IPS-NIHi11 (cell line): ENCODE results near the gene MS4A8.
"Not testable (repeated sequence)": the region's sequence is repeated elsewhere in the genome, so short reads cannot be mapped to it uniquely, and the experiment has no call there.

Source experiments
- DNase-seq: peaks from one replicate; pipeline ENCODE4 v3.0.0; 2012; ENCODE audit warnings: mixed read lengths, low spot score

Gene MS4A8, protein sequence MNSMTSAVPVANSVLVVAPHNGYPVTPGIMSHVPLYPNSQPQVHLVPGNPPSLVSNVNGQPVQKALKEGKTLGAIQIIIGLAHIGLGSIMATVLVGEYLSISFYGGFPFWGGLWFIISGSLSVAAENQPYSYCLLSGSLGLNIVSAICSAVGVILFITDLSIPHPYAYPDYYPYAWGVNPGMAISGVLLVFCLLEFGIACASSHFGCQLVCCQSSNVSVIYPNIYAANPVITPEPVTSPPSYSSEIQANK

DNA sequence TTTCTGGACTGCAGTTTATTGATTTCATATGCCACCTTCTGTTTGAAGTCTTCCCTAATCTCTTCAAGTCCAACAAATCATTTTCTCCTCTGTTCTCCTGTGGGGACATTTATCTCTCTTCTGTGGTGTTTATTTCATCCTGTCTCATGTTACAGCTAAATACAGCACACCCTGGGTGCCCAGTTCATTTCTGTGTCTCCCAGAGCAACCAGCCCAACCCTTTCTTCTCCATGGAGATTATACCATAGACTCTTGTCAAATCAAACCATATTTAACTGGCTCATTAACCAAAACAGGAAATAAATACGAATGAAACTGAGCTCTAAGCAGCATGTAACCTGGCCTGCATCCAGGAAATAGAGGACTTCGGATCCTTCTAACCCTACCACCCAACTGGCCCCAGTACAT is at the start of gene MS4A8:
Gene MS4A8 (plus strand): TSS at position 329 of the 408 bp plus-strand sequence. CDS start 1,249 bp downstream, outside the sequence.
- DNase-seq: no peak

DNA sequence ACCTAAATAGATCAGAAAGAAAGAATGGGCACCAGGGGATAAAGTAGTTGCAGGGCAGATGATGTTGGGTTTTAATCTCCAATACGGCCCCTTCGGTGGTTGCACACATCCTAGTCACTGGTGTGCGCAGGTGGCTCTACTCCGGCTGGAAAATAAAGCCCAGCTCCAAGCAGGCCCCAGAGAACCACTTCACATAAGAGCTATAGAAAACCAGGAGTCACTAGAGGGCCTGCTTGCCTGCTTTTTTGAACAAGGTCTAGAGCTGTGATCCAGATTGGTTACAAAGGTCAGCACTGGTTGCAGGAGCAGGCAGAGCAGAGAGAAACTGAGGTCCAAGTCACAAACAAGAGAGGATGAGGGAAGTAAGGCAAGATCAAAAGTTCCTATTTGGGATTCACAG is 41.5 kb upstream of the MS4A8 start:
- no peak for DNase-seq

DNA sequence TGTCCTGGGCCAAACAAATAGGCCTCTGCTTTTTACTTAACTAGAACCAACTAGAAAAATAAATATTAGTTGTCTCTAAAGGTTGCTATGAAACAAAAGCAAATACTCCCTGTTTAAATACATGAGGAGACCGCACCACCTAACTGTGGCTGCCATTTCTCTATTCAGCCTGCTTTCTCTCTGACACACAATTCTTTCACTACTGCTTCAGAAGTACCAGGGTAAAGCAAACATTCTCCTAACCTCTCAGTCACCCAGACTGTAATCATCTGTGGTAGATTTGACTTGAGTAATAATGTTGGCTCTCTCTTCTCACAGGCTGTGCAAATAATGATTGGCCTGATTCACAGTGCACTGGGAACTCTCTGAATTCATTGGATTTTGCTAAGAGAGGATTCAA is 41.0 kb upstream of the MS4A8 start:
- no peak for DNase-seq

DNA sequence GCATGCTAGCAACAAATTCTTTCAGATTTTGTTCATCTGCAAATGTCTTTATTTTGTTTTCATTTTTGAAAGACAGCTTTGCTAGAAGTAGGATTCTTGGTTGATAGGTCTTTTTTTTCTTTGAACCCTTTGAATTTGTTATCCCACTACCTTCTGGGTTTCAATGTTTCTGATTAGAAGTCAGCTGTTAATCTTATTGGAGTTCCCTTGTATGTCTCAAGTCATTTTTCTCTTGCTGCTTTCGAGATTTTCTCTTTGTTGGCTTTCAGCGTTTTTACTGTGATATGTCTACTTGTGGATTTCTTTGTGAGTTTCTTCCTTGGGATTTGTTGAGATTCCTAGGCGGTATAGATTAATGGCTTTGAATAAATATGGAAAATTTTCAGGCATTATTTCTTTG is 27.2 kb upstream of the MS4A8 start:
- no peak for DNase-seq

DNA sequence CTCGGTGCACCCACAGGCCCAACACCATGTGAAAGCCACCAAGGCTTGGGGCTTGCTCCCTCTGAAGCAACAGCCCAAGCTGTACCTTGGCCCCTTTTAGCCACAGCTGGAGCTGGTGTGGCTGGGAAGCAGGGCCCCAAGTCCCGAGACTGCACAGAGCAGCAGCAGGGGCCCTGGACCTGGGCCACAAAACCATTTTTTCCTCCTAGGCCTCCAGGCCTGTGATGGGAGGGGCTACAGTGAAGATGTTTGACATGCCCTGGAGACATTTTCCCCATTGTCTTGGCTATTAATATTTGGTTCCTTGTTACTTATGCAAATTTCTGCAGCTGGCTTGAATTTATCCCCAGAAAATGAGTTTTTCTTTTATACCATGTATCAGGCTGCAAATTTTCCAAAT is 21.2 kb upstream of the MS4A8 start:
- not testable (repeated sequence) for DNase-seq

DNA sequence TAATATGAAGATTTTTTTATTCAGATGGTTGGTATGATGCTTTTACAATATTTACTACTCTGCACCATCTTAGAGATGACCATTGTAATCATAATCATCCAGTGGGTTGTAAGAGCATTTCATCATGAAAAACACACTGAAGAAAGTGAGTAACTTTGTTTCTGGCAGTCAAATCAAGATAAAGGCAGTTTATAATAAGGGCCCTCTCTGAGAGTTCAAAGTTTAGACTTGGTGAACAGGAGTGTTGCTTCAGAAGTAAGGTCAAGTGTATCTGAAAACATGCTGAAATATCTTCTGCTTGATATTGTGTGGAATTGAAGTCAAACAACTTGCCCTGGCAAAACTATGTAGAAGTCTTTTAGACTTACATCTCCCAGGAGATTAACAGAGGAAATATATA is 19.5 kb upstream of the MS4A8 start:
- no peak for DNase-seq

DNA sequence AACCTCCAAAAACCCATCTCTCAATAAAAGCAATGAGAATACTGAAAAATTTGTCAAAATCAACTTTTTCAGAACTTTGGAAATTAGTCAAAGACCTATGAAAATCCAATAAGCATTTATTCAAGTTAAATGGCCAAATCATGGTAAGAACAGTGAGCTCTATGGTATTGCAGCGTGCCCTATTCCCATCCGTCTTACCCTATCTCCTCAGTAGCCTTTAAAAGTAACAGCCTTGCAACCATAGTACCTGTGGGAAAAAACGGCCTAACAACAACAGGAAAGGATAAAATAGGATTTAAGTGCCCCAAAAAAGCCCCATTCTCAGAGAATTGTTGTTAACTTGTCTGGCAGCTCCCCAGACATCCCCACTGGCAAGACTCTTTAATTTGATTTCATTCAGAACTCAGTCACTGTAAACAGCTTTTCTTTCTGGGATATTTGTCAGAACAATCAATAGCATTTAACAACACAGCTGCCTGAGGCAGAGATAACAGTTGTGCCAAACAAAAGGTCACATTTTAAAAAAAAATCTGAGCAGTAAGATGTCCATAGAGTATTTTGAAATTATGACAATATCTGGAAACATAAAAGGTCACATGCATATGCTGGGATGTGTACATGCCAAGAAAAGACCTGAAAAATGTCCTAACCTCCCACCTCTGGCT is 18.8 kb upstream of the MS4A8 start:
- DNase-seq: no peak

DNA sequence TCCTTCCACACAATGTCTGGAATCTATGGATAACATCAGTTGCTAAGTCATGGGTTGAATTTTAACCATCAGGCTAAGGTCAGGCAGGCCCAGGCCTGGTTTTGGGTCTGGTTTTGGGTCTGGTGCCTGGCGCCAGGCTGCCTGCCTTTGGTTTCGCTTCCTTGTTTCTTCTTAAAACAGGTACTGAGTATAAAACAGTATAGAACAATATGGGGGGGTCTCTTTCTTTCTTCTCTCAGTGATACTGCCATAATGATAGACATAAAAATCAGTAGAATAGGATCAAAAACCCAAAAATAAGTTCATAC is 14.9 kb upstream of the MS4A8 start:
- DNase-seq: not testable (repeated sequence)

DNA sequence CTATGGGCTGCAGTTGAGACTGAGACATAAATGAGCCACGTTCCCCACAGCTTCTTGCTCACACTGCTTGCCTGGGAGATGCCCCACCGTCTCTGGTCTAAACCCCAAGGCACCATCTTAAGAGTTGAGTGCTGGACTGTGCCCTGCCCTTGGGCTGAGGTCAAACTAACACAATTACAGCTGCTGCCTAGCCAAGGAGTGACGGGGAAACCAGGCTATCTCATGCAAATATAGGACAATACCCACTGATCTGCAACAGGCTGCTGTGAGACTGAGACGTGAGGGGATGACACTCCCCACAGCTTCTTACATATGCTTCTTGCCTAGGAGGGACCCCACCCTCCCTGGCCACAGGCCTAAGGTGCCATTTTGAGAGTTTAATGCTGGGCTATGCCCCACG is 7.8 kb upstream of the MS4A8 start:
- DNase-seq: no peak

DNA sequence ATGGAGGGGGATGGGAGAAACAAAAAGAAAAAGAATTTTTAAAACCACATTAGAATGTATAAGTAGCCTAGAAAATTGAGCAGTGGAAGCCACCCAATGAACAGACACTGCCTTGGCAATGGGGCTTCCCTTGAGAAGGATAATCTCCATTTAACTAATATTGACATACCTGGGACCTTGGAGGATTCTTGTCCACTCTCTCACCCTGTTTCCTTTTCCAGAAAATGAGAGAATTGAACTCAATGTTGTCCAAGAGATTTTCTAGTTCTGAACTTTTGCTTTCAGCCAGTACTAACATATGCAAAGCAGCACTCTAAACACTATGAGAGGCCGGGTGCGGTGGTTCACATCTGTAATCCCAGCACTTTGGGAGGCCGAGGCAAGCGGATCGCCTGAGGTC is 524 bp downstream of the MS4A8 start:
- no peak for DNase-seq

DNA sequence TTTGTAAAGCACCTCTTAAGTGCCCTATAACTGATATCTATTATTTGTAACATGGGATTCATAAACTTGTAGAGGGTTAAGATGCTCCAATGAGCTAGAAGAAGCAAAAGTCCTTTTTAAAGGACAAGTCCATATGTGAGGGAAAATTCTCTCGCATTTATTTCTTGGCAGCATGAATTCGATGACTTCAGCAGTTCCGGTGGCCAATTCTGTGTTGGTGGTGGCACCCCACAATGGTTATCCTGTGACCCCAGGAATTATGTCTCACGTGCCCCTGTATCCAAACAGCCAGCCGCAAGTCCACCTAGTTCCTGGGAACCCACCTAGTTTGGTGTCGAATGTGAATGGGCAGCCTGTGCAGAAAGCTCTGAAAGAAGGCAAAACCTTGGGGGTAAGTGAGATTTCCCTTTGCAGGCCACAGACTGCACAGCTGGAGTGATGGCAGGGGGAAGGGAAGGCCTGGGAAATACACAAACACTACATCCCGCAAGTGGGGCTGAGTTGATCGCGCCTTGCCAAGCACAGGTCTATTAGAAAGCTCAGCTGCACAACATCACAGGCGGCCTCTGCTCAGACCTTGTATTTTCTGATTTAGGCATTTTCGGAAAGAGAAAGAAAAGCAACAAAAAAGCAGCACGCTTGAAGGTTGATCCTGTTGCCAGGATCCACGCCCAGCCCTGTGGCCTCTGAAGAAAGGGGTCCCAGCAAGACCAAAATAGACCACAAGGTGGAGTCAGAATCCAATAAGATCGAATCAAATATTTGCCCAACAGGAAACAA is 1.5 kb downstream of the MS4A8 start:
- DNase-seq: peak; percentile 66

DNA sequence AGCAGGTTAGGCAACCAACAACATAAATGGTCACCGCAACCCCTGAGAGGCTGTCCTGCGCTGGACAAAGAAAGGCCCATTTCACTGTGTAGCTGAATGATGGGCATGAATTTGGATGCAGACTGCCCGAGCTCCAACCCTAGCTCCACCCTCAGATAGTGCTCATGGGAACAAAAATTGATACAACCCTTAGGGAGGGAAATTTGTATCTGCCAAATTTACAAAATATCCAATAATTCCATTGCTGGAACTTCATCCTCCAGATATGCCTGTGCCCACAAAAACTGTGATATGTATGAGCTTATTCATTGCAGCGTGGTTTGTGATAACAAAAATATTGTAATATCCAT is 2.0 kb downstream of the MS4A8 start:
- DNase-seq: no peak

DNA sequence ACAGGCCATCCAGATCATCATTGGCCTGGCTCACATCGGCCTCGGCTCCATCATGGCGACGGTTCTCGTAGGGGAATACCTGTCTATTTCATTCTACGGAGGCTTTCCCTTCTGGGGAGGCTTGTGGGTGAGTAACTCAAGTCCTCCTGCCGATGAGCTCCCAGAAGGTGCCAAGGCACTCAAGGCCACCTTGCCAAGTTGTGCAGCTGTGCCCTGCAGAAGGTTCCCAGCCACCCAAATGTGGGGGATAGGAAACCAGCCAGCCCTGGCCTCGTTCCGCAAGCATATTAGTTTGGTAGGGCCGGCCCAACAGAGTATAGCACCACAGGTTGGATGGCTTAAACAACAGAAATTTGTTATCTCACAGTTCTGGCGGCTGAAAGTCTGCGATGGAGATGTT is 4.0 kb downstream of the MS4A8 start:
- no peak for DNase-seq

DNA sequence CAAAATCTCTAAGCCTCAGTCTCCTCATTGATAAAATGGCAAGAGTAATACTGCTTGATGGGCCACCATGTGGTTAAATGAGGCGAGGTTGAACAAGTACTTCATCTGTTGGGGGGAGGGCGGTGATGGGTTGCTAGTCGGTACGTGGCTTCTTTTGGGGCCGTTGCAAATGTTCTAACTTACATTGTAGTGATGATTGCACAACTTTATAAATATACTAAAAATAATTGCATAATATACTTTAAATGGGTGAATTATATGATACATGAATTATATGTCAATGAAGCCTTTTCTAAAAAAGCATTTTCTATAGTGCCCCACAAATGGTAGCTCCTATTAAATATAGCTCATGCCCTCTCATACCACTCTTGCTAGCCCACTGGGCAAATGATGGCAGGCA is 6.5 kb downstream of the MS4A8 start:
- DNase-seq: no peak

DNA sequence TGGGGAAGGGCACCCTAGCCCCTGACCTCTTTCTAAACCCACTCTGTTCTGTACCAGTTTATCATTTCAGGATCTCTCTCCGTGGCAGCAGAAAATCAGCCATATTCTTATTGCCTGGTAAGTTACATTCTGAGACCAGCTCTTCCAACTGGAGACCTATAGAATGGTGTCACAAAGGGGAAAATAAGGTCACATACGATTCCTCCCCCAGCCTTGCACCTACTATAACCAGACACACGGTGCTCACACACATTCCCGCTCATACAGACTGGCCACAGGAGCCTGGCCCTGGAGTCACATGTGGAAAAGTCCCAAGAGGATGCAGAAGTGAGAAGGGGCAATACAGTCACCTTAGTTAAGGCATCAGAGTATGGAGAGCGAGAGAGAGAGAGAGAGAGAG is 7.5 kb downstream of the MS4A8 start:
- DNase-seq: no peak

DNA sequence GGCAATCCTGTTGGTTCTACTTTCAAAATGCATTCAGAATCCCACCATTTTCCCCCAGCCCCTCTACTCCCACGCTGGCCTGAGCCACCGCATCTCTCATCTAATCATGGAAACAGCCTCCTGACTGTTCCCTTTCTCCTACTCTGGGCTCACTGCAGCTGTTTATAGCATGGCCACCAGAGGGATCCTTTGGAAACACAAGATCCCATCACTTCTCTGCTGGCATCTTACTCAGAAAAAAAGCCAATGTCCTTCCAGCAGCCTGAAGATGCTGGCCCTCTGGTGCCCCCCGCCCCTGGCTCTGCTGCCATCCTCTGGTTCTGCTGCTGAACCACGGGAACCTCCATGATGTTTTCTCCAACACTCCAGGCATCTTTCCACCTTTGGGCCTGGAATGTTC is 11.1 kb downstream of the MS4A8 start:
- peak; percentile 49 for DNase-seq

DNA sequence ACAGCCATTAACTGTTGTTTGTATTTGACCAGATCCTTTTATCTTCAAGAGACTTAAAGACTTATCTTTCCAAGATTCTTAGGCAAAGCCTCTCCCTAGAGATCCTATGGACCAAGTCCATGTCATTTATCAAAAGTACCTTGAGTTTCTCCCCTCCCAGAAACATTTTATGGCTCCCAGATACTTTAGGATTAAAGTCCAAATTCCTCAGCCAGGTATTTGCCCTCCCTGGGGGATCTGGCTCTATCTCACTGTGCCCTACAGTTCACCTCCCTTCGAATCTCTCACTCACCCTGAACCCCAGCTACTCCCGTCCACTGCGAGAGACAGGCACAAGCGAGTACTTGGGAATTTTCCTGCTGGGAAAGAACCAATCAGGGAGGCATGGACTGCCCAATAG is 11.9 kb downstream of the MS4A8 start:
- DNase-seq: no peak

DNA sequence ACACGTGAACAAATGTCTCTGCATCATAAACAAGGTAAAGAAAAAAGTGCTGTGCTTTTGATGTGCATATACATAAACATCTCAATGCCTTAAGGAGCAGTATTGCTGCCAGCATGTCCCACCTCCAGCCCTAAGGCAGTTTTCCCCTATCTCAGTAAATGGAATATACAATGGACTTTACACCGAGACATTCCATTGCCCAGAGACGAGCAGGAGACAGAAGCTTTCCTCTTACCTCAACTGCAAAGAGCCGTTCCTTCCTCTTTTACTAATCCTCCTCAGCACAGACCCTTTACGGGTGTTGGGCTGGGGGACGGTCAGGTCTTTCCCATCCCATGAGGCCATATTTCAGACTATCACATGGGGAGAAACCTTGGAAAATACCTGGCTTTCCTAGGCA is 14.0 kb downstream of the MS4A8 start:
- not testable (repeated sequence) for DNase-seq

DNA sequence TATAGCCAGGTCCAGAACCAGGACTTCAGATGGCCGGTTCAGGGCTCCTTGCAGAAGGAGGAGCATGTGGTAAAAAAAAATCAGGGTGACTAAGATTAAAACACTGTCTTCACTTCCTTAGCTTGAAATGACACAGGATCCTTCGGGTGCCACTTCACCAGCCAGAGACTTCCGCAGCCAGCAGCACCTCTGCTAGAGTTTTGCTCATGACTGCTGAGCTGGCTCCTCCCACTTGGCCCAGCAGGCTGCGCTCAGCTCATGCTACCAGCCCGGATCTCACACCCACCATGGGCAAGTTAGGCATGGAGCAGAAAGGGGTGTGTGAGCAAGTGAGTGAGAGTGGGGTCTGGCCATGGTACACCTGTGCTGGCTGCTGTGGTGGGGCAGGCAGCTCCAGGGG is 18.5 kb downstream of the MS4A8 start:
- no peak for DNase-seq

DNA sequence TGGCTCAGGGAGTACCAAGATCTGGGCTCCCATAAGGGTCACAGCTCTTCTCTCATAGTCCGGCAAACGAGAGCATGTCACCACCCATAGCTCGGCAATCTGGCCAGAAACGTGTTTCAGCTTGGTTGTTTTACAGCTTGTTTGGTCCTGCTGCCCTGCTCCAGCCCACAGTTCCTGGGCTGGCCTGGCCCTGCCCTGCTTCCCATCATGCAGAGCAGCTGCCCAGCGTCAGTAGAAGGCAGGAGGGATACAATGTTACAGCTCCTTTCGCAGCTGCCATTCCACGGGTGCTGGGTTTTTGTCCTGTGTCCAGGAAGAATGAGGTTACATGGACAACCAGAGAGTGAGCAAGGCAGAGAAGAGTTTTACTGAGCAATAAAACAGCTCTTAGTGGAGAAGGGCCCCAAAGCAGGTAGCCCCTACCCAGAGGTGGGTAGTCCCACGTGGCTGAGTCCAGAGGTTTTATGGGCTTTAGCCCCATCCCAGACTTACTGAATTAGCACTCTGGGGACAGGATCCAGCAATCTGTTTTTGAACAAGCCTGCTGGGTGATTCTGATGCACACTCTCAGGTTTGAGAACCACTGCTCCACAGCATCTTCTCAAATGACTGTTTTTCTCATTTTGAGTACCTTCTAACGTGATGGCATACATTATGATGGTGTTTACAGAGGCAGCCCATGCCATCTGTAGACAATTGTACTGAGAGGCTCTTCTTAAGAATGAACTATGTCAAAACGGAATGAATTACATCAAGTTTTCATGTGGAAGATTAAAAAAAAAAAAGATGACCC is 19.3 kb downstream of the MS4A8 start:
- no peak for DNase-seq

DNA sequence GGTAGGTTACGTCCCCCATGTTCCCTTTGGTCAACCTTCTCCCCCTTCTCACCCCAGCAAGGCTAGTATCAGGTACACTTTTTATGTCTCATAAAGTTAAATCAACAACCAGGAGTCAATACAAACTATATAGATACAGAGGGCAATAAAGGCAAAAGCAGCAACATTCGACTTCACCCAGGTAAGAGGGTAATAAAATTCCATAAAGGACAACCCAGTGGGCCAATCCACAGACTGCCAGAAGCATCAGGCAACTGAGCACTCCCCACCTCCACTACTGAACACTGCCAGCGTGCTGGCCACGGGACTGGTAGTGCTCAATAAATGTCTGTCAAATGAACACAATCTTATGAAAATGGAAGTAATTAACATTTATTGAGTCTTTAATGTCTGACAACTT is 20.0 kb downstream of the MS4A8 start:
- DNase-seq: no peak

DNA sequence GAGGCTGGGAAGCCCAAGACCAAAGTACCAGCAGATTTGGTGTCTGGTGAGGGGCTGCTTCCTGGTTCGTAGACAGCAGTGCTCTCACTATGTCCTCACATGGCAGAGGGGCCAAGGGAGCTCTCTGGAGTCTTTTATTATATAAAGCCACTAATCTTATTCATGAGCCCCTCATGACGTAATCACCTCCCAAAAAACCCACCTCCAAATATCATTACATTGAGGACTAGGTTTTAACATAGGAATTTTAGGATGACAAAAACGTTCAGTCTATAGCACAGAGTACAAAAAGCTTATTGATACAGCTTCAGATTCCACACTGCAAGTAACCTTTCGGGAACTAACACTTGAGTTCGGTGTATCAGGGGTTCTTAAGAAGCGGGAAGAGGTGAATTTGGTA is 21.0 kb downstream of the MS4A8 start:
- DNase-seq: no peak

DNA sequence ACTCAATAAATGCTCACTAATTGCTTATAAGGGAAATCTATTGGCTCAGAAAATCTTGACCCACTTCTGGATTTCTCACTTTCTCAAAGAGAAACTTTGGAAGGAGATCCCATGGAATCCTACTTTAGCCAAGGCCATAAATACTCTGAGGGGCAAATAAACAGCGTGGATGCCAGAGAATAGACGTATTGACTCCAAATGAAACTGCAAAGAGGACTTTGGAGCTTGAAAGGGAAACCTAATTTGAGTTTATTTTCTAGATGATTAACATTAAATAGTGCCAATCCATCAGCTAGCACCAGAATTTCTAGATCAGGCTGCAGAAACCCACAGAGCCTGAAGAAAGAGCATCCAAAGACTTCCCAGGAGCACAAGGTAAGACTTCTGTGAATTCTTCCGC is 25.0 kb downstream of the MS4A8 start, which contains the start of gene MS4A18:
Gene MS4A18 (plus strand): TSS at position 301 of the 400 bp plus-strand sequence.
- no peak for DNase-seq
